Smooth muscle cell (in vitro differentiated cells): ENCODE data around the gene ZSCAN4. TPM values are rescaled to one million over a fixed set of nuclear protein-coding genes. Genes with fewer than 3 reads are reported as not detected.
A peak's percentile ranks its signal among the peaks of the same experiment; 100 is the strongest.

Experiments
- DNase-seq: peaks from one replicate; lab custom pipeline; 2025; ENCODE audit not compliant: unreplicated experiment; lab: John Stamatoyannopoulos, UW
- H2AFZ ChIP-seq: fragments of 200-600 bp; sonication (generic); 2 replicates; pipeline ENCODE4 v1.6.0; 2016; ENCODE audit warnings: antibody characterized with exemption, low read depth, mild to moderate bottlenecking
- H3F3A ChIP-seq: fragments of 200-600 bp; sonication (generic); 2 replicates; pipeline ENCODE4 v1.6.0; 2017; ENCODE audit warnings: antibody characterized with exemption, low read depth
- H3K27ac ChIP-seq: fragments of 200-600 bp; sonication (generic); 2 replicates; pipeline ENCODE4 v1.5.1; 2016; ENCODE audit warnings: low read depth, mild to moderate bottlenecking
- H3K27me3 ChIP-seq: fragments of 200-600 bp; sonication (generic); 2 replicates; pipeline ENCODE4 v1.6.1; 2016; ENCODE audit warnings: low read depth, mild to moderate bottlenecking
- H3K36me3 ChIP-seq: fragments of 200-600 bp; sonication (generic); 2 replicates; pipeline ENCODE4 v1.5.1; 2016; ENCODE audit warnings: low read depth
- H3K4me1 ChIP-seq: fragments of 200-600 bp; sonication (generic); 2 replicates; pipeline ENCODE4 v1.5.1; 2016; ENCODE audit warnings: low read depth
- H3K4me2 ChIP-seq: fragments of 200-600 bp; sonication (generic); 2 replicates; pipeline ENCODE4 v1.6.0; 2016; ENCODE audit warnings: mild to moderate bottlenecking
- H3K4me3 ChIP-seq: fragments of 200-600 bp; sonication (generic); 2 replicates; pipeline ENCODE4 v1.5.1; 2016; ENCODE audit warnings: mild to moderate bottlenecking
- H3K79me2 ChIP-seq: fragments of 200-600 bp; sonication (generic); 2 replicates; pipeline ENCODE4 v1.6.0; 2016; ENCODE audit warnings: low read depth, mild to moderate bottlenecking
- H3K9ac ChIP-seq: fragments of 200-600 bp; sonication (generic); 2 replicates; pipeline ENCODE4 v1.6.0; 2016; ENCODE audit warnings: low read depth
- H3K9me3 ChIP-seq: fragments of 200-600 bp; sonication (generic); replicated peaks from 2 replicates; pipeline ENCODE4 v1.5.1; 2016; ENCODE audit warnings: low read depth
- H4K20me1 ChIP-seq: fragments of 200-600 bp; sonication (generic); 2 replicates; pipeline ENCODE4 v1.6.0; 2016; ENCODE audit warnings: low read depth
- WGBS: methylation state at CpG from one replicate; pipeline ENCODE4 v1.1.7; 2016; ENCODE audit warnings: low lambda C conversion rate; 5-methylcytosine and 5-hydroxymethylcytosine counted together
- polyA plus RNA-seq: library from polyadenylated mRNA; unstranded; fragments of >200 nt; fragmentation: Nextera tagmentation; extraction: Ambion mirVana; gene quantifications from 2 replicates; pipeline ENCODE4 v1.2.1, GENCODE V29; 2016
- total RNA-seq: library from RNA; depleted of rRNA; stranded (reverse); fragments of >200 nt; gene quantifications from 2 replicates; pipeline ENCODE4 v1.2.3, GENCODE V29; 2014
- TF ChIP-seq, protein P1 (sequence below): fragments of 200-600 bp; sonication (generic); IDR thresholded peaks from 2 replicates; pipeline ENCODE4 v1.5.1; 2017; ENCODE audit warnings: borderline replicate concordance, mild to moderate bottlenecking, antibody characterized with exemption; ENCODE audit not compliant: insufficient read depth, poor library complexity, severe bottlenecking

Gene ZSCAN4
- total and polyA plus RNA-seq, 2 experiments from 2014 or later, result 0.27 TPM; not detected in 1

DNA sequence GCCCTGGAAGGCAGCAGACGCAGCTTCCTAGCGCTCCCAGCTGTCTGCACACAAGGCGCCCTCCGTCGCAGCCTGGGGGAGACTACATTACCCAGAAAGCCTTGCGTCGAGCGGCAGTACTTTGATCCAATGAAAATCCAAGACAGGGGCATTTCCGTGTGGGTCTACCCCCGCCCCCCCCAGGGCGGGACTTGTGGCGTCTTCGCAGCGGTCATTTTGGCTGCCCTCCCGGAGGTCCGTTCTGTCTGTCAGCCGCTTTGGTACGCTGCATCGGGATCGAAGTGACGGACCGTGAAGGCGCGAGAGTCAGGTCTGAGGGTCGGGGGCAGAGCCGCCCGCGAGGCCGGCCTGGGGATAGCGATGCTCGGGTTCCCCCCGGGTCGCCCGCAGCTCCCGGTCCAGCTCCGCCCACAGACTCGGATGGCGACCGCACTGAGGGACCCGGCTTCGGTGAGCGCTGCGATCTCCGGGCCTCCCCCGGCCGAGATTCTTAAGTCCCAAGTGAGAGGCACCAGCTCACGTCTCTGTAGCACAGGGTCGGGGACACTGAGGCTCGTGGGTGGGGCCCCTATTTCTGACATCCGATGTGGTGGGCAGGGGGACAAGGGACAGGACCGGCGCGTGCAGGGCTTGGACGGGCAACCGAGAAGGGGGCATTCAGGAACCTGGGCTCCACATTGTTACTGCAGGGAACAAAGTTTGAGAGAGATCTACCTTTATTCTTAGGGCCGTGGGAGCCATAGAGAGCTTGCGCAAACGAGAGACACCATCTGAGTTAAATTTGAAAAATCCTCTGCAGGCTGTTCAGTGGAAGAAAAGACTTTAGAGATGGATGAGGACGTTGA, 35.5 kb upstream of the ZSCAN4 start, which contains the start of gene ZNF211:
ZNF211 (plus strand) TSS at position 182 of the 845 bp plus-strand sequence; CDS start at position 361, 179 bp downstream.
- peak; percentile 62 for DNase-seq
- peaks cover 3% of the 10 kb centered on the region for H3K4me1 ChIP-seq
- peak within 1 kb of the TSS; percentile 92 for H2AFZ ChIP-seq
- TF ChIP-seq, protein P1, sequence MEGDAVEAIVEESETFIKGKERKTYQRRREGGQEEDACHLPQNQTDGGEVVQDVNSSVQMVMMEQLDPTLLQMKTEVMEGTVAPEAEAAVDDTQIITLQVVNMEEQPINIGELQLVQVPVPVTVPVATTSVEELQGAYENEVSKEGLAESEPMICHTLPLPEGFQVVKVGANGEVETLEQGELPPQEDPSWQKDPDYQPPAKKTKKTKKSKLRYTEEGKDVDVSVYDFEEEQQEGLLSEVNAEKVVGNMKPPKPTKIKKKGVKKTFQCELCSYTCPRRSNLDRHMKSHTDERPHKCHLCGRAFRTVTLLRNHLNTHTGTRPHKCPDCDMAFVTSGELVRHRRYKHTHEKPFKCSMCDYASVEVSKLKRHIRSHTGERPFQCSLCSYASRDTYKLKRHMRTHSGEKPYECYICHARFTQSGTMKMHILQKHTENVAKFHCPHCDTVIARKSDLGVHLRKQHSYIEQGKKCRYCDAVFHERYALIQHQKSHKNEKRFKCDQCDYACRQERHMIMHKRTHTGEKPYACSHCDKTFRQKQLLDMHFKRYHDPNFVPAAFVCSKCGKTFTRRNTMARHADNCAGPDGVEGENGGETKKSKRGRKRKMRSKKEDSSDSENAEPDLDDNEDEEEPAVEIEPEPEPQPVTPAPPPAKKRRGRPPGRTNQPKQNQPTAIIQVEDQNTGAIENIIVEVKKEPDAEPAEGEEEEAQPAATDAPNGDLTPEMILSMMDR, result no peak
- H3K4me2 ChIP-seq, result peak within 1 kb of the TSS; percentile 85
- H3K4me3 ChIP-seq, result peak within 1 kb of the TSS; percentile 84
- H3K79me2 ChIP-seq, result peaks cover 31% of the 10 kb centered on the region
- no peaks in the 10 kb centered on the region for H4K20me1 ChIP-seq
- peak within 1 kb of the TSS; percentile 72 for H3K9ac ChIP-seq
- WGBS, result 3% methylated on average over 58 of the region's 59 CpGs
- no peak within 1 kb of the TSS for H3K27ac ChIP-seq
- peaks cover 3% of the 10 kb centered on the region for H3F3A ChIP-seq
- no peaks in the 10 kb centered on the region for H3K27me3 ChIP-seq
- H3K9me3 ChIP-seq, result peaks cover 34% of the 10 kb centered on the region
- H3K36me3 ChIP-seq, result peaks cover 37% of the 10 kb centered on the region

DNA sequence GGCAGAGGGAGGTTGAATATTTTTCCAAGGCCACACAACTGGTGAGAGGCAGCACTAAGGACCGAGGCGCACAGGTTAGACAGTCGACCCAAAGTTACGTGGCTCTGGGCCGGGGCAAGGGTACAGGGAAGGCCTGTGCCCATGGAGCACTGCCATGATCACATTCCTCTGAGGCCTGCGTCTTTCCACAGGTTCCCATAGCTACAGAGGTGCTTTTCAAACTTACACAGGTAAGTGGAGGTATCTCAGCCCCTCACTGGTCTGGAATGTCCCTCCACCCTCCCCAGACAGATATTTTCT, 35.0 kb upstream of the ZSCAN4 start:
- H3K27ac ChIP-seq, result no peak overlapping the region
- peaks cover 40% of the 10 kb centered on the region for H3K9me3 ChIP-seq
- no peak for DNase-seq
- H3K27me3 ChIP-seq, result no peaks in the 10 kb centered on the region
- peaks cover 42% of the 10 kb centered on the region for H3K36me3 ChIP-seq
- H3K4me3 ChIP-seq, result peak overlapping the region; percentile 84
- peaks cover 3% of the 10 kb centered on the region for H3K4me1 ChIP-seq
- peaks cover 3% of the 10 kb centered on the region for H3F3A ChIP-seq
- no peaks in the 10 kb centered on the region for H4K20me1 ChIP-seq
- peaks cover 36% of the 10 kb centered on the region for H3K79me2 ChIP-seq
- 60% methylated on average over 6 of the region's 6 CpGs for WGBS
- peak overlapping the region; percentile 92 for H2AFZ ChIP-seq
- H3K9ac ChIP-seq, result peak overlapping the region; percentile 72
- TF ChIP-seq, protein P1, result no peak
- peak overlapping the region; percentile 85 for H3K4me2 ChIP-seq

- Histone ChIP-seq H3K4me3 (no peak overlapping the region), H3K4me2 (no peak overlapping the region), H3F3A (peaks cover 3% of the 10 kb centered on the region), H3K9ac (no peak overlapping the region), H4K20me1 (no peaks in the 10 kb centered on the region), H3K36me3 (peaks cover 71% of the 10 kb centered on the region), H3K4me1 (peaks cover 3% of the 10 kb centered on the region), H3K27me3 (no peaks in the 10 kb centered on the region), H3K9me3 (peaks cover 74% of the 10 kb centered on the region), H3K27ac (no peak overlapping the region), H2AFZ (no peak overlapping the region), H3K79me2 (peaks cover 39% of the 10 kb centered on the region)
- no peak for DNase-seq
- 98% methylated on average over 4 of the region's 4 CpGs for WGBS
- TF ChIP-seq, protein P1, result no peak
These were observed 31.4 kb upstream of the ZSCAN4 start for GRCh38 chr19:57637379-57637778.
